ENCODE data around the gene SLC17A8.

SLC17A8 gene

DNA sequence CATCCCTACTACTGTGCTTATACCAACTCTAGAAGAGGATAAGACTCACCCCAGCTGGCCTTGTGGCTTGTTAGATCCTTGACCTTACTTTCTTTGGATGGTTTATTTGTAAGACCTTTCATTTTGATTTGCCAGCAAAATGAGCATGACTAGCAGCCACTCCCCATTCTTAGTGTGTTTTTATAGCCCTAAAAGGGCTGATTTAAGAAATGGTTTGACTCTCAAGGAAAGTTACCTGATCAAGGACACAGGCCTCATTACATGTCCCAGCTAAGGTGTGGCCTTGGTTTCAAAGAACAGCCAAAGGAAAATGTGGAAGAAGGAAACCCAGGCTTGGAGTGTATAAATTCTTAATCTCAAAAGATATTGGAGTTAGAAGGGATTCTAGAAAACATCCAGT lies 41.4 kb downstream of the SLC17A8 start:
- DNase-seq (ENCODE audit: low read depth), result no peak
- H3K4me3 ChIP-seq (ENCODE audit: low read depth, low read length), result no peak overlapping the region
- TF ChIP-seq, protein P1, sequence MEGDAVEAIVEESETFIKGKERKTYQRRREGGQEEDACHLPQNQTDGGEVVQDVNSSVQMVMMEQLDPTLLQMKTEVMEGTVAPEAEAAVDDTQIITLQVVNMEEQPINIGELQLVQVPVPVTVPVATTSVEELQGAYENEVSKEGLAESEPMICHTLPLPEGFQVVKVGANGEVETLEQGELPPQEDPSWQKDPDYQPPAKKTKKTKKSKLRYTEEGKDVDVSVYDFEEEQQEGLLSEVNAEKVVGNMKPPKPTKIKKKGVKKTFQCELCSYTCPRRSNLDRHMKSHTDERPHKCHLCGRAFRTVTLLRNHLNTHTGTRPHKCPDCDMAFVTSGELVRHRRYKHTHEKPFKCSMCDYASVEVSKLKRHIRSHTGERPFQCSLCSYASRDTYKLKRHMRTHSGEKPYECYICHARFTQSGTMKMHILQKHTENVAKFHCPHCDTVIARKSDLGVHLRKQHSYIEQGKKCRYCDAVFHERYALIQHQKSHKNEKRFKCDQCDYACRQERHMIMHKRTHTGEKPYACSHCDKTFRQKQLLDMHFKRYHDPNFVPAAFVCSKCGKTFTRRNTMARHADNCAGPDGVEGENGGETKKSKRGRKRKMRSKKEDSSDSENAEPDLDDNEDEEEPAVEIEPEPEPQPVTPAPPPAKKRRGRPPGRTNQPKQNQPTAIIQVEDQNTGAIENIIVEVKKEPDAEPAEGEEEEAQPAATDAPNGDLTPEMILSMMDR (IDR thresholded peaks at IDR 0.05; ENCODE audit: low read depth, low read length, missing control alignments), result no peak

DNA sequence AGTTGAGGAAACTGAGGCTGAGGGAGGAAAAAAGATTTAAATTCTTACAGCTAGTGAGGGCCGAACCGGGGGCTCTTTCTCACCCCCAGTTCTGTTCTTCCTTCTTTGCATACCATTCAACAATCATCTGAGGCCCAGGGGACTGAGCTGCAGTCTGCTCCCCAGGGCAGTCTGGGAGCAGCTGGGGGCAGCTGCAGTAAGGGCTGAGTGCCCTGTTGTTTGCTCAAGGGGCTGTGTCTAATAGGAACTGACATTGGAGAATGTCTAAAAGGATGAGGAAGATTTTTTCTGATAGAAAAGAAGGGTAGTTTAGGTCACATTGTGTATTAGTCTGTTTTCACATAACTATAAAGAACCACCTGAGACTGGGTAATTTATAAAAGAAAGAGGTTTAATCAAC lies 42.2 kb downstream of the SLC17A8 start:
- no peak overlapping the region for H3K4me3 ChIP-seq (ENCODE audit: low read depth, low read length)
- no peak for DNase-seq (ENCODE audit: low read depth)
- TF ChIP-seq, protein P1 (IDR thresholded peaks at IDR 0.05; ENCODE audit: low read depth, low read length, missing control alignments), result no peak

GRCh38 chr12:100401660-100402059 lies 44.8 kb downstream of the SLC17A8 start:
- TF ChIP-seq, protein P1 (IDR thresholded peaks at IDR 0.05; ENCODE audit: low read depth, low read length, missing control alignments), result no peak
- no peak overlapping the region for H3K4me3 ChIP-seq (ENCODE audit: low read depth, low read length)
- no peak for DNase-seq (ENCODE audit: low read depth)

DNA sequence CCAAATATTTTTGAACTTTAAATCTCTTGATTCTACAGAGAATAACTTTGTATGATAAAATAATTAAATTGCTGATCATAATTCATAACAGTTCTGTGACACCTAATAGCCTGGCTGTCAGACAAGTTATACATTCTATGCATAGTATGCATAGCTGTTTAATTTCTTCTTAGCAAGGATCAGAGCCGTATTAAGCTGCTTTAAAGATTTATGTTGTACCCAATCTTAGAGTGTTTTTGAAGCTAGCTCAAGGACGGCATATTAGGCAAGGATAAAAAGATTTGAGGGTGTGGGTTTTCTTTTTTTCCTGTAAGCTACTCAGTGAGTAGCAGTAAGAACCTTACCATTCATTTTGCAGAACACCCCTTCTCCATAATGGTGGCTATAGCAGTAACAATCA lies 45.9 kb downstream of the SLC17A8 start:
- no peak overlapping the region for H3K4me3 ChIP-seq (ENCODE audit: low read depth, low read length)
- DNase-seq (ENCODE audit: low read depth), result no peak
- TF ChIP-seq, protein P1 (IDR thresholded peaks at IDR 0.05; ENCODE audit: low read depth, low read length, missing control alignments), result no peak

DNA sequence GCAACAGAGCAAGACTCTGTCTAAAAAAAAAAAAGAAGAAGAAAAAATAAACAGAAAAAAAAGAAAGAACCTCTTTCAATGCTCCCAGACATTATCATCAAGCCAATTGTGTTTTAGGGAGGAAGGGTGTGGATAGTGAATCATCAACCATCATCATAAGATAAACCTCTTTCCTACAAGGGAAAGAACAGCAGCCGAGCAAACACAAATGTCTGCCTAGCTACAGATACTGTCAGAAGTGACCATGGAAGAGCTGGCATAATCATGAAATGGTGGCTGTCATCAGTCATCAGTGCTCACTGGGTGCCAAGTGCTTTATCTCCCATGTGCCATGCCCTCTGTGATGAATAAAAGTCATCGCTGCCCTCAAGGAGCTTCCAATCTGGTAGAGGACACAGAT lies 46.6 kb downstream of the SLC17A8 start:
- no peak overlapping the region for H3K4me3 ChIP-seq (ENCODE audit: low read depth, low read length)
- TF ChIP-seq, protein P1 (IDR thresholded peaks at IDR 0.05; ENCODE audit: low read depth, low read length, missing control alignments), result no peak
- no peak for DNase-seq (ENCODE audit: low read depth)

DNA sequence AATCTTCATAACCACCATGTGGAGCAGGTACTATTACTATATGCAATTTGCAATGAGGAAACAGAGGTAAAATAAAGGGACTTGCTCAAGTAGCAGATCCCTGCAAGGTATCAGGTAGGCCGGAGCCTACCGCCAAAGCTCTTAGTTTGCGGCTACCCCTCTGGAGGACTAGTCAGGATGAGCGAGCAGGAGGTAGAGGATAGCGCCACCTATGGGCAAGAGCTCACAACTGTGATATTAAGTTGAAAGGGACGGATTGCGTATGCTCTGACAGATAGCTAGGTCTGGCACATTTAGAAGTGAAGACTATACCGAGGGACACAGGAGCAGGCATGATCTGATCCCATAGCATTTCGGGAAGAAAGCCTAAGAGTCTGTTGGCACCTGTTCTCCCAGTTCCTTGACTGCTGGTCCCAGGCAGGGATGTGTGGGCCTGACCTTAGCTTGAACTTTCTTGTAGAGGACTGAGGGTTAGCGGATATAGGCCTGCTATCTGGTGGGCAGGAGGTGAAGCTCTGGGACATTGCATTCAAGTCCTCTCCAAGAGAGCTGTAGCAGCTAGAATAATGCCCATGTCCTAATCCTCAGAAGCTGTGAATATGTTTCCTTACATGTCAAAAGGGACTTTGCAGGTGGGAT lies 48.0 kb downstream of the SLC17A8 start:
- H3K4me3 ChIP-seq (ENCODE audit: low read depth, low read length), result no peak overlapping the region
- TF ChIP-seq, protein P1 (IDR thresholded peaks at IDR 0.05; ENCODE audit: low read depth, low read length, missing control alignments), result peak; percentile 81
- peak; percentile 27 for DNase-seq (ENCODE audit: low read depth)

DNA sequence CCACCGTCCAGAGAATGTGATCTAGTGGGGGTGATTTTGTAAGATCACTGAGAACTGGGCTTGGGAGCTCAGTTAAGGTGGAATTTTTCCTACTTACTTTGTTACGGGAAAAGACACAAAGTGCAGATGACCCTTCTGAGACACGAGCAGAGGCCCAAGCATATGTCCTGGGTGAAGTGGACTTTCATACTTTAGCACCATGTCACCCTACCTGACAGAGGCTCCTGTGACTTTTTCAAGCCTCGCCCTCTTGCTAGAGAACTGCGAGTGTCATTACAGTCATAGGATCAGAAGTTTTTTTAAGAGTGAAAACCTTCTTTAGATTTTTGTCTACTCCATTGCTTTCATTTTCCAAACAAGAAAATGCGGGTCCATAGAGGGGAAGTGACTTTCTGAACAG lies 56.1 kb downstream of the SLC17A8 start:
- no peak for DNase-seq (ENCODE audit: low read depth)
- no peak overlapping the region for H3K4me3 ChIP-seq (ENCODE audit: low read depth, low read length)
- TF ChIP-seq, protein P1 (IDR thresholded peaks at IDR 0.05; ENCODE audit: low read depth, low read length, missing control alignments), result no peak

Data from GM12864 (cell line).